H1 (cell line): ENCODE results near the gene MRPS24. TPM values are rescaled to one million over a fixed set of nuclear protein-coding genes. Genes with fewer than 3 reads are reported as not detected.

ENCODE experiments used
- CTCF ChIA-PET: fragments of 300-600 bp; sonication (Branson Sonifier 250); formaldehyde crosslinking; loops from one replicate; lab custom pipeline; 2021; ENCODE audit not compliant: partially characterized antibody; lab: Charles Lee
- POLR2A ChIA-PET: fragments of 300-600 bp; sonication (Branson Sonifier 250); formaldehyde crosslinking; loops from one replicate; lab custom pipeline; 2021; ENCODE audit warnings: inconsistent platforms; ENCODE audit not compliant: partially characterized antibody; lab: Charles Lee
- DNase-seq, 2 experiments: peaks; one replicate each; pipeline versions ENCODE4 v3.0.0 to v3.0.0-alpha.2; 2010 to 2022; ENCODE audit warnings: low spot score in 2 of 2, low read depth in 1 of 2, mixed read lengths in 1 of 2
- FAIRE-seq: peaks from 2 replicates; lab custom pipeline; 2011; peaks lifted over from hg19 to GRCh38; lab: Jason Lieb, UNC
- H2AFZ ChIP-seq: 2 replicates; pipeline ENCODE4 v1.8.1; 2012; ENCODE audit warnings: low read length, inconsistent platforms
- H2AK5ac ChIP-seq: 2 replicates; pipeline ENCODE4 v1.6.1; 2013; ENCODE audit warnings: low read depth, low read length
- H2BK120ac ChIP-seq: replicated peaks from 2 replicates; pipeline ENCODE3; 2013; ENCODE audit warnings: low read depth, low read length, inconsistent platforms
- H2BK12ac ChIP-seq: 2 replicates; pipeline ENCODE4 v1.6.1; 2013; ENCODE audit warnings: low read depth, low read length
- H2BK15ac ChIP-seq: 2 replicates; pipeline ENCODE4 v1.6.1; 2013; ENCODE audit warnings: low read length
- H2BK20ac ChIP-seq: 2 replicates; pipeline ENCODE4 v1.6.1; 2013; ENCODE audit warnings: low read length
- H2BK5ac ChIP-seq: 2 replicates; pipeline ENCODE4 v1.6.1; 2013; ENCODE audit warnings: low read depth, low read length
- H3K14ac ChIP-seq: 2 replicates; pipeline ENCODE4 v1.6.1; 2013; ENCODE audit warnings: inconsistent platforms; ENCODE audit not compliant: insufficient read length
- H3K18ac ChIP-seq: 2 replicates; pipeline ENCODE4 v1.6.1; 2013; ENCODE audit warnings: low read length; ENCODE audit errors: extremely low read depth
- H3K23ac ChIP-seq: 2 replicates; pipeline ENCODE4 v1.6.1; 2013; ENCODE audit warnings: inconsistent platforms; ENCODE audit not compliant: insufficient read length
- H3K23me2 ChIP-seq: 2 replicates; pipeline ENCODE4 v1.6.1; 2013; ENCODE audit warnings: low read depth, low read length
- H3K27ac ChIP-seq: 2 replicates; pipeline ENCODE4 v1.6.1; 2011; ENCODE audit warnings: low read depth, low read length, inconsistent platforms
- H3K27me3 ChIP-seq, 4 experiments: replicated peaks in 1 of 4; 1 replicate in 1 of 4; 2 replicates in 3 of 4; pipeline versions ENCODE4 v1.6.1 to v1.8.1; 2011 to 2013; ENCODE audit warnings: low read length in 3 of 4, mild to moderate bottlenecking in 3 of 4, inconsistent platforms in 2 of 4, mixed read lengths in 2 of 4, moderate library complexity in 1 of 4; ENCODE audit not compliant: control insufficient read depth in 3 of 4, insufficient read depth in 3 of 4; ENCODE audit errors: extremely low read depth in 1 of 4
- H3K36me3 ChIP-seq, 4 experiments: 2 replicates each; pipeline versions ENCODE4 v1.6.1 to v1.8.1; 2011 to 2013; ENCODE audit warnings: mild to moderate bottlenecking in 4 of 4, low read length in 3 of 4, moderate library complexity in 2 of 4, control low read depth in 1 of 4, inconsistent platforms in 1 of 4; ENCODE audit not compliant: insufficient read depth in 4 of 4, control insufficient read depth in 2 of 4
- H3K4ac ChIP-seq: replicated peaks from 2 replicates; pipeline ENCODE3; 2013; ENCODE audit warnings: low read length, low read depth, mixed read lengths, inconsistent platforms; ENCODE audit not compliant: insufficient read length
- H3K4me1 ChIP-seq, 4 experiments: replicated peaks in 1 of 4; 1 replicate in 1 of 4; 2 replicates in 3 of 4; pipeline versions ENCODE4 v1.6.1 to v1.8.1; 2011 to 2013; ENCODE audit warnings: low read length in 3 of 4, inconsistent platforms in 2 of 4, mixed read lengths in 1 of 4; ENCODE audit not compliant: insufficient read depth in 4 of 4, control insufficient read depth in 3 of 4
- H3K4me2 ChIP-seq, 2 experiments: 2 replicates each; pipeline versions ENCODE4 v1.6.1 to v1.8.1; 2011 to 2013; ENCODE audit warnings: low read depth in 2 of 2, low read length in 2 of 2, control low read depth in 1 of 2, inconsistent platforms in 1 of 2, mild to moderate bottlenecking in 1 of 2; ENCODE audit not compliant: insufficient read depth in 1 of 2
- H3K4me3 ChIP-seq, 4 experiments: fragments of 200-600, 300-600 bp in 1 of 4; sonication (generic), shearing (Covaris generic), sonication (Bioruptor Twin) in 1 of 4; 2 replicates each; pipeline versions ENCODE4 v1.5.1 to v1.8.1; 2011 to 2016; ENCODE audit warnings: low read length in 4 of 4, low read depth in 3 of 4, control low read depth in 2 of 4, inconsistent platforms in 2 of 4, mild to moderate bottlenecking in 2 of 4, mixed read lengths in 1 of 4, moderate library complexity in 1 of 4; ENCODE audit not compliant: insufficient read depth in 2 of 4; ENCODE audit errors: extremely low read depth in 1 of 4
- H3K56ac ChIP-seq: replicated peaks from 2 replicates; pipeline ENCODE3; 2013; ENCODE audit warnings: low read depth, mild to moderate bottlenecking, mixed read lengths, low read length, inconsistent platforms; ENCODE audit not compliant: insufficient read length
- H3K79me1 ChIP-seq: 2 replicates; pipeline ENCODE4 v1.6.1; 2013; ENCODE audit warnings: low read depth, low read length, control low read depth
- H3K79me2 ChIP-seq, 2 experiments: 2 replicates each; pipeline versions ENCODE4 v1.6.1 to v1.8.1; 2012 to 2013; ENCODE audit warnings: low read length in 2 of 2, mild to moderate bottlenecking in 2 of 2, inconsistent platforms in 1 of 2; ENCODE audit not compliant: insufficient read depth in 2 of 2, control insufficient read depth in 1 of 2
- H3K9ac ChIP-seq, 4 experiments: replicated peaks in 1 of 4; 1 replicate in 1 of 4; 2 replicates in 3 of 4; pipeline versions ENCODE4 v1.6.1 to v1.8.1; 2011 to 2013; ENCODE audit warnings: low read depth in 3 of 4, low read length in 3 of 4, control low read depth in 2 of 4, mild to moderate bottlenecking in 2 of 4, moderate library complexity in 2 of 4, inconsistent platforms in 1 of 4; ENCODE audit errors: extremely low read depth in 1 of 4
- H3K9me3 ChIP-seq, 2 experiments: 2 replicates each; pipeline versions ENCODE4 v1.6.1 to v1.8.1; 2012 to 2013; ENCODE audit warnings: mild to moderate bottlenecking in 2 of 2, moderate library complexity in 2 of 2, control low read depth in 1 of 2, inconsistent platforms in 1 of 2, low read depth in 1 of 2, low read length in 1 of 2, mixed read lengths in 1 of 2; ENCODE audit not compliant: insufficient read depth in 2 of 2
- H4K20me1 ChIP-seq, 2 experiments: replicated peaks in 1 of 2; 2 replicates each; pipeline versions ENCODE3 to v1.8.1; 2011 to 2013; ENCODE audit warnings: inconsistent platforms in 2 of 2, low read length in 2 of 2, mild to moderate bottlenecking in 1 of 2; ENCODE audit not compliant: insufficient read depth in 2 of 2, control insufficient read depth in 1 of 2
- H4K5ac ChIP-seq: 2 replicates; pipeline ENCODE4 v1.6.1; 2013; ENCODE audit warnings: low read length, low read depth, mixed read lengths, inconsistent platforms; ENCODE audit not compliant: insufficient read length
- H4K8ac ChIP-seq: 2 replicates; pipeline ENCODE4 v1.8.0; 2013; ENCODE audit warnings: mild to moderate bottlenecking, moderate library complexity, low read length, inconsistent platforms; ENCODE audit not compliant: insufficient read depth; ENCODE audit errors: extremely low read depth
- H4K91ac ChIP-seq: replicated peaks from 2 replicates; pipeline ENCODE3; 2013; ENCODE audit warnings: low read length, mixed read lengths, inconsistent platforms; ENCODE audit not compliant: insufficient read length
- CHD1 ChIP-seq: IDR thresholded peaks from 2 replicates; pipeline ENCODE4 v1.6.1; 2012; ENCODE audit warnings: low read depth, low read length, improper control_type of control experiment
- CREB1 ChIP-seq: IDR thresholded peaks from 2 replicates; pipeline ENCODE4 v1.6.1; 2012; ENCODE audit warnings: inconsistent platforms
- EP300 ChIP-seq, 2 experiments: IDR thresholded peaks; 1 replicate in 1 of 2; 2 replicates in 1 of 2; pipeline ENCODE4 v1.6.1; 2011 to 2012; ENCODE audit warnings: low read depth in 2 of 2, low read length in 2 of 2, mild to moderate bottlenecking in 2 of 2, borderline replicate concordance in 1 of 2, inconsistent platforms in 1 of 2, moderate library complexity in 1 of 2
- KDM1A ChIP-seq: fragments of 200-600, 300-600 bp; sonication (generic); IDR thresholded peaks from 2 replicates; pipeline ENCODE4 v1.7.1; 2016; ENCODE audit warnings: mild to moderate bottlenecking, low read length, borderline replicate concordance
- SIN3A ChIP-seq, 2 experiments: IDR thresholded peaks in 1 of 2; conservative IDR thresholded peaks in 1 of 2; 2 replicates each; pipeline ENCODE4 v1.6.1; 2011 to 2012; ENCODE audit warnings: low read length in 2 of 2, improper control_type of control experiment in 1 of 2, low read depth in 1 of 2, mild to moderate bottlenecking in 1 of 2
- SIRT6 ChIP-seq: IDR thresholded peaks from one replicate; pipeline ENCODE4 v1.7.1; 2012; ENCODE audit warnings: low read length, inconsistent platforms
- SRF ChIP-seq: IDR thresholded peaks from 2 replicates; pipeline ENCODE4 v1.6.1; 2011; ENCODE audit warnings: mild to moderate bottlenecking, low read depth, low read length, moderate library complexity
- TAF7 ChIP-seq: optimal IDR thresholded peaks from 2 replicates; pipeline ENCODE3; 2011; ENCODE audit warnings: low read depth, mild to moderate bottlenecking, inconsistent platforms, low read length, moderate library complexity, borderline replicate concordance
- TEAD4 ChIP-seq: IDR thresholded peaks from 2 replicates; pipeline ENCODE4 v1.6.1; 2012; ENCODE audit warnings: low read depth, low read length, inconsistent platforms, mixed read lengths
- WGBS, 2 experiments: shearing (Covaris generic) in 1 of 2; methylation state at CpG; one replicate each; pipeline versions ENCODE4 v1.1.6 to v1.1.7; 2013 to 2015; ENCODE audit warnings: low lambda C conversion rate in 2 of 2, mixed read lengths in 2 of 2, inconsistent platforms in 1 of 2, low coverage in 1 of 2, missing lambda C conversion rate in 1 of 2; ENCODE audit not compliant: insufficient replicate concordance in 2 of 2, insufficient coverage in 1 of 2, insufficient read length in 1 of 2; ENCODE audit errors: extremely low coverage in 1 of 2, missing lambda C conversion rate in 1 of 2; 5-methylcytosine and 5-hydroxymethylcytosine counted together
- polyA plus RNA-seq, 7 experiments: library from polyadenylated mRNA; depleted of rRNA in 3 of 7; stranded (reverse) in 5 of 7; unstranded in 2 of 7; fragments of >200 nt in 5 of 7; fragments of 200-250 nt in 2 of 7; gene quantifications; 1 replicate in 5 of 7; 2 replicates in 1 of 7; 4 replicates in 1 of 7; pipeline versions ENCODE4 v1.2.1 to v1.2.3, GENCODE V29; 2011 to 2013; ENCODE audit warnings: missing spikeins in 2 of 7, mixed read lengths in 2 of 7
- total RNA-seq: library from RNA; stranded (reverse); fragmentation: NEBNext Ultra II Directional; extraction: Animal tissue kit (Norgen Biotek cat#: 25700); gene quantifications from 2 replicates; pipeline ENCODE4 v1.2.1, GENCODE V29; 2021
- TF ChIP-seq, protein P1 (sequence below): IDR thresholded peaks from 2 replicates; pipeline ENCODE4 v1.6.1; 2012; ENCODE audit warnings: inconsistent platforms

The MRPS24 gene
- total and polyA plus RNA-seq, 2 of the 8 experiments (the other 6 are each of a cell fraction or from before 2014, with no cell fraction given): 133 to 347 TPM

DNA sequence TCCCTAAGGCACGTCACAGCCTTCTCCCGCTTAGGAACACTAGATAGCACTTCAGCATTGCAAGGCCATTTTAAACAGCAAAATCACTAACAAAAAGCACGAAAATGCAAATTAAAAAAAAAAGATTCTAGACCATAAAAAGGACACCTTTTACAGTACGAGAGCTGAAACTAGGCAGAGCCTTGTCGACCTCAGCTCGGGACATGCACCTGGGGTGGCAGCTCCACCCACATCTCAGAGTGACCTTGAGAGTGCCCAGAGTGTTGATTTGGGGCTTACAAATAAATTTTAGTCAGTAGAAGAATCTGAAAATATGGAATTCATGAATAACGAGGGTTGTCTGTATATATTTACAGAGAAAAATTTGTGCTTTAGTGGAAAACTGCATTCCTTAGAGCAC lies 1.1 kb downstream of the MRPS24 start:
- CTCF ChIA-PET: interaction anchor here (0.9 kb wide), 1 partner anchor 30 kb away, joined by 3 read pairs; no protein-coding TSS in a partner anchor
- no peak overlapping the region for H3K56ac ChIP-seq
- H3K36me3 ChIP-seq: peaks cover 0 to 19% (median 8%) of the 10 kb centered on the region in 4 experiments; a peak in 4 of 8 replicates
- no peak overlapping the region; a peak in 1 of 7 replicates for H3K9ac ChIP-seq
- H3K18ac ChIP-seq: no peak overlapping the region
- FAIRE-seq: no peak
- no peak overlapping the region for H3K4ac ChIP-seq
- peaks cover 3 to 14% (median 6%) of the 10 kb centered on the region in 4 experiments for H3K4me1 ChIP-seq
- H3K79me1 ChIP-seq: 0 out of 2 replicates have a peak, but pooled peaks cover 2% of the 10 kb centered on the region
- DNase-seq: no peak
- peaks cover 0 to 3% of the 10 kb centered on the region in 2 experiments for H4K20me1 ChIP-seq
- no peak overlapping the region for H3K23ac ChIP-seq
- no peak overlapping the region for H2AFZ ChIP-seq
- H2BK5ac ChIP-seq: no peak overlapping the region
- POLR2A ChIA-PET: interaction anchor here (1.9 kb wide), 1 partner anchor 11 kb away, joined by 7 read pairs; no protein-coding TSS in a partner anchor
- no peaks in the 10 kb centered on the region for H3K79me2 ChIP-seq
- H4K8ac ChIP-seq: no peak overlapping the region
- H3K23me2 ChIP-seq: peaks cover 2% of the 10 kb centered on the region; the same call in 1 of the 2 replicates
- H3K27me3 ChIP-seq: no peaks in the 10 kb centered on the region
- no peak overlapping the region for H2BK20ac ChIP-seq
- no peaks in the 10 kb centered on the region for H3K9me3 ChIP-seq
- H4K5ac ChIP-seq: no peak overlapping the region
- no peak overlapping the region for H3K14ac ChIP-seq
- peak overlapping the region; percentile 78 to 90 for H3K4me2 ChIP-seq
- WGBS, 2 experiments: 82% methylated on average over 7 of the region's 7 CpGs; no CpG with 5 or more reads in 1 of the 2 experiments
- H2BK12ac ChIP-seq: no peak overlapping the region
- no peak overlapping the region for H2BK120ac ChIP-seq
- H3K27ac ChIP-seq: no peak overlapping the region
- H3K4me3 ChIP-seq: peak overlapping the region; percentile 69 to 90 (median 82); a peak in 5 of 8 replicates
- H2BK15ac ChIP-seq: no peak overlapping the region
- H2AK5ac ChIP-seq: no peak overlapping the region
- no peak overlapping the region for H4K91ac ChIP-seq
- TF ChIP-seq SIRT6 (no peak), TAF7 (no peak), EP300 (IDR thresholded peaks at IDR 0.05; ENCODE audit: borderline replicate concordance in 1 of 2, low read depth in 2 of 2, low read length in 2 of 2) (no peak), KDM1A (no peak), CHD1 (no peak), SRF (no peak), TEAD4 (no peak), CREB1 (no peak), SIN3A (conservative IDR thresholded peaks at IDR 0.05 in 1 of 2, IDR thresholded peaks at IDR 0.05 in 1 of 2; ENCODE audit: low read depth in 1 of 2, low read length in 2 of 2) (no peak)
- TF ChIP-seq, protein P1, sequence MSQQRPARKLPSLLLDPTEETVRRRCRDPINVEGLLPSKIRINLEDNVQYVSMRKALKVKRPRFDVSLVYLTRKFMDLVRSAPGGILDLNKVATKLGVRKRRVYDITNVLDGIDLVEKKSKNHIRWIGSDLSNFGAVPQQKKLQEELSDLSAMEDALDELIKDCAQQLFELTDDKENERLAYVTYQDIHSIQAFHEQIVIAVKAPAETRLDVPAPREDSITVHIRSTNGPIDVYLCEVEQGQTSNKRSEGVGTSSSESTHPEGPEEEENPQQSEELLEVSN: no peak
